Jurkat, Clone E6-1 (cell line): ENCODE measurements around the gene PCBP1. TPM values are rescaled to one million over a fixed set of nuclear protein-coding genes. Genes with fewer than 3 reads are reported as not detected.
"Not testable (repeated sequence)": the region's sequence is repeated elsewhere in the genome, so short reads cannot be mapped to it uniquely, and the experiment has no call there.

Experiments
- DNase-seq: peaks from one replicate; pipeline ENCODE4 v3.0.0-alpha.2; 2011; ENCODE audit warnings: low read depth, low spot score
- H3K4me3 ChIP-seq: 2 replicates; pipeline ENCODE4 v1.5.1; 2011; ENCODE audit warnings: mild to moderate bottlenecking, low read length, control low read depth, moderate library complexity
- polyA plus RNA-seq: library from polyadenylated mRNA; unstranded; fragments of >200 nt; gene quantifications from one replicate; pipeline ENCODE4 v1.2.1, GENCODE V29; 2012; ENCODE audit warnings: missing spikeins; ENCODE audit not compliant: insufficient read length, insufficient read depth

Gene PCBP1
- polyA plus RNA-seq: 284 TPM

- peak; percentile 97 for DNase-seq
- H3K4me3 ChIP-seq: peak within 1 kb of the TSS; percentile 98
These were observed at the start of gene PCBP1 for GRCh38 chr2:70086838-70087701. Gene PCBP1 (plus strand): TSS chr2:70087477. CDS start chr2:70087744, 267 bp downstream.

- no peak overlapping the region for H3K4me3 ChIP-seq
- DNase-seq: no peak
These were observed 47.9 kb upstream of the PCBP1 start for GRCh38 chr2:70039366-70039765.

- no peak for DNase-seq
- H3K4me3 ChIP-seq: no peak overlapping the region
These were observed 45.6 kb upstream of the PCBP1 start for GRCh38 chr2:70041663-70042062.

GRCh38 chr2:70042246-70042645 is 45.0 kb upstream of the PCBP1 start:
- no peak for DNase-seq
- H3K4me3 ChIP-seq: no peak overlapping the region

GRCh38 chr2:70043252-70043875 is 43.9 kb upstream of the PCBP1 start:
- DNase-seq: no peak

GRCh38 chr2:70044290-70045040 is 42.8 kb upstream of the PCBP1 start:
- DNase-seq: no peak
- H3K4me3 ChIP-seq: no peak overlapping the region

More at GRCh38 chr2:70043252-70043875, 43.9 kb upstream of the PCBP1 start:
- H3K4me3 ChIP-seq: no peak overlapping the region

- no peak for DNase-seq
- no peak overlapping the region for H3K4me3 ChIP-seq
These were observed 41.9 kb upstream of the PCBP1 start for GRCh38 chr2:70045405-70045804.

- no peak overlapping the region for H3K4me3 ChIP-seq
- no peak for DNase-seq
These were observed 41.3 kb upstream of the PCBP1 start for GRCh38 chr2:70045932-70046331.

- no peak overlapping the region for H3K4me3 ChIP-seq
- DNase-seq: no peak
These were observed 40.7 kb upstream of the PCBP1 start for GRCh38 chr2:70046534-70046933.

GRCh38 chr2:70047451-70047850 is 39.8 kb upstream of the PCBP1 start:
- DNase-seq: no peak
- no peak overlapping the region for H3K4me3 ChIP-seq

GRCh38 chr2:70049255-70049654 is 38.0 kb upstream of the PCBP1 start:
- no peak for DNase-seq
- no peak overlapping the region for H3K4me3 ChIP-seq

GRCh38 chr2:70050631-70051425 is 36.4 kb upstream of the PCBP1 start:
- H3K4me3 ChIP-seq: no peak overlapping the region
- DNase-seq: no peak

- not testable (repeated sequence) for DNase-seq, H3K4me3 ChIP-seq
These were observed 32.0 kb upstream of the PCBP1 start for GRCh38 chr2:70055259-70055658.

- DNase-seq: no peak
These were observed 26.0 kb upstream of the PCBP1 start for GRCh38 chr2:70061317-70061716.

GRCh38 chr2:70062270-70062669 is 25.0 kb upstream of the PCBP1 start:
- no peak for DNase-seq
- no peak overlapping the region for H3K4me3 ChIP-seq

More at GRCh38 chr2:70061317-70061716, 26.0 kb upstream of the PCBP1 start:
- H3K4me3 ChIP-seq: no peak overlapping the region

GRCh38 chr2:70068119-70068518 is 19.2 kb upstream of the PCBP1 start:
- DNase-seq: no peak
- H3K4me3 ChIP-seq: no peak overlapping the region

- DNase-seq: no peak
- H3K4me3 ChIP-seq: no peak overlapping the region
These were observed 18.2 kb upstream of the PCBP1 start for GRCh38 chr2:70069049-70069448.

- H3K4me3 ChIP-seq: no peak overlapping the region
- peak; percentile 77 for DNase-seq
These were observed 16.6 kb upstream of the PCBP1 start for GRCh38 chr2:70070542-70071268.
